Liver (tissue), 9 donors: ENCODE results near the gene SLC14A1. TPM values are rescaled to one million over a fixed set of nuclear protein-coding genes. Genes with fewer than 3 reads are reported as not detected.

Experiments used
- DNase-seq: peaks from one replicate; pipeline ENCODE4 v3.0.0-alpha.2; 2017; ENCODE audit warnings: low spot score
- H3K27ac ChIP-seq, 2 donors: one replicate each; pipeline ENCODE4 v1.7.0; 2013; ENCODE audit warnings: inconsistent platforms in 2 of 2, low read length in 2 of 2, control low read depth in 1 of 2, low read depth in 1 of 2, mild to moderate bottlenecking in 1 of 2
- H3K27me3 ChIP-seq, 4 donors: one replicate each; pipeline versions ENCODE4 v1.6.1 to v1.7.0; 2013; ENCODE audit warnings: low read length in 3 of 4, inconsistent platforms in 1 of 4, mild to moderate bottlenecking in 1 of 4, moderate library complexity in 1 of 4; ENCODE audit not compliant: control insufficient read depth in 4 of 4, insufficient read depth in 4 of 4
- H3K36me3 ChIP-seq, 4 donors: one replicate each; pipeline versions ENCODE4 v1.6.1 to v1.7.0; 2013; ENCODE audit warnings: low read length in 3 of 4, mild to moderate bottlenecking in 3 of 4, low read depth in 1 of 4, moderate library complexity in 1 of 4; ENCODE audit not compliant: control insufficient read depth in 4 of 4, insufficient read depth in 3 of 4
- H3K4me1 ChIP-seq, 4 donors: one replicate each; pipeline versions ENCODE4 v1.6.1 to v1.7.0; 2013; ENCODE audit warnings: low read length in 3 of 4, mild to moderate bottlenecking in 3 of 4, moderate library complexity in 1 of 4; ENCODE audit not compliant: control insufficient read depth in 4 of 4, insufficient read depth in 4 of 4
- H3K4me3 ChIP-seq, 3 donors: one replicate each; pipeline versions ENCODE4 v1.6.1 to v1.7.0; 2013; ENCODE audit warnings: low read length in 3 of 3, control low read depth in 1 of 3, low read depth in 1 of 3, mild to moderate bottlenecking in 1 of 3
- H3K9ac ChIP-seq, 2 donors: one replicate each; pipeline ENCODE4 v1.7.0; 2013; ENCODE audit warnings: low read length in 2 of 2, mild to moderate bottlenecking in 2 of 2, moderate library complexity in 2 of 2, control low read depth in 1 of 2, low read depth in 1 of 2
- H3K9me3 ChIP-seq, 4 donors: one replicate each; pipeline versions ENCODE4 v1.6.1 to v1.7.0; 2013; ENCODE audit warnings: low read length in 3 of 4; ENCODE audit not compliant: control insufficient read depth in 4 of 4
- ATF3 ChIP-seq: IDR thresholded peaks from 2 replicates; pipeline ENCODE4 v1.6.1; 2016; ENCODE audit warnings: antibody characterized with exemption
- EGR1 ChIP-seq, 2 donors: IDR thresholded peaks; 2 replicates each; pipeline ENCODE4 v1.6.1; 2016 to 2018; ENCODE audit warnings: antibody characterized with exemption in 2 of 2, low read depth in 2 of 2
- FOXA1 ChIP-seq: IDR thresholded peaks from 2 replicates; pipeline ENCODE4 v1.6.1; 2016; ENCODE audit warnings: antibody characterized with exemption
- FOXA2 ChIP-seq: IDR thresholded peaks from 2 replicates; pipeline ENCODE4 v1.6.1; 2016; ENCODE audit warnings: antibody characterized with exemption
- GABPA ChIP-seq, 2 donors: IDR thresholded peaks in 1 of 2; conservative IDR thresholded peaks in 1 of 2; 2 replicates each; pipeline ENCODE4 v1.6.1; 2016; ENCODE audit warnings: antibody characterized with exemption in 2 of 2, mild to moderate bottlenecking in 1 of 2, moderate library complexity in 1 of 2
- HNF4A ChIP-seq, 2 donors: conservative IDR thresholded peaks; 2 replicates each; pipeline ENCODE4 v1.6.1; 2016; ENCODE audit warnings: antibody characterized with exemption in 2 of 2, mild to moderate bottlenecking in 2 of 2
- HNF4G ChIP-seq: IDR thresholded peaks from 2 replicates; pipeline ENCODE4 v1.6.1; 2016; ENCODE audit warnings: antibody characterized with exemption
- JUND ChIP-seq, 2 donors: IDR thresholded peaks; 2 replicates each; pipeline ENCODE4 v1.6.1; 2016; ENCODE audit warnings: antibody characterized with exemption in 2 of 2
- NR2F2 ChIP-seq: IDR thresholded peaks from 2 replicates; pipeline ENCODE4 v1.6.1; 2016; ENCODE audit warnings: antibody characterized with exemption
- RAD21 ChIP-seq, 2 donors: IDR thresholded peaks; 2 replicates each; pipeline ENCODE4 v1.6.1; 2016; ENCODE audit warnings: antibody characterized with exemption in 2 of 2, mild to moderate bottlenecking in 2 of 2
- RXRA ChIP-seq, 2 donors: IDR thresholded peaks; 2 replicates each; pipeline ENCODE4 v1.6.1; 2017 to 2018; ENCODE audit warnings: antibody characterized with exemption in 2 of 2, mild to moderate bottlenecking in 1 of 2
- SP1 ChIP-seq: IDR thresholded peaks from 2 replicates; pipeline ENCODE4 v1.6.1; 2018; ENCODE audit warnings: antibody characterized with exemption, mild to moderate bottlenecking
- TAF1 ChIP-seq: conservative IDR thresholded peaks from 2 replicates; pipeline ENCODE4 v1.6.1; 2016; ENCODE audit warnings: antibody characterized with exemption, mild to moderate bottlenecking
- YY1 ChIP-seq: IDR thresholded peaks from 2 replicates; pipeline ENCODE4 v1.6.1; 2016; ENCODE audit warnings: antibody characterized with exemption, mild to moderate bottlenecking
- WGBS: extraction: QIAGEN DNeasy Blood & Tissue Kit; methylation state at CpG from one replicate; pipeline ENCODE4 v1.1.7; 2013; 5-methylcytosine and 5-hydroxymethylcytosine counted together
- polyA plus RNA-seq, 2 donors: library from polyadenylated mRNA; stranded (reverse) in 1 of 2; unstranded in 1 of 2; fragments of 200-250 nt in 1 of 2; fragments of >200 nt in 1 of 2; fragmentation: Nextera tagmentation in 1 of 2; extraction: Ambion mirVana in 1 of 2; gene quantifications; one replicate each; pipeline versions ENCODE4 v1.2.1 to v1.2.3, GENCODE V29; 2013 to 2015
- total RNA-seq, 2 donors: library from RNA; depleted of rRNA; stranded (reverse); fragments of >200 nt; gene quantifications; one replicate each; pipeline ENCODE4 v1.2.3, GENCODE V29; 2014
- TF ChIP-seq, protein P1 (sequence below): IDR thresholded peaks from 2 replicates; pipeline ENCODE4 v1.6.1; 2016; ENCODE audit warnings: antibody characterized with exemption
- TF ChIP-seq, protein P2 (sequence below): IDR thresholded peaks from 2 replicates; pipeline ENCODE4 v1.6.1; 2016; ENCODE audit warnings: antibody characterized with exemption
- TF ChIP-seq, protein P3 (sequence below): IDR thresholded peaks from 2 replicates; pipeline ENCODE4 v1.6.1; 2016; ENCODE audit warnings: antibody characterized with exemption, mild to moderate bottlenecking
- TF ChIP-seq, protein P4 (sequence below): fragments of 150-350 bp; IDR thresholded peaks from 2 replicates; pipeline ENCODE4 v1.5.1; 2017; ENCODE audit warnings: improper control_type of control experiment, low read depth, low read length; ENCODE audit not compliant: missing input control
- donor health status: healthy.
- donor health status: healthy.
- donor health status: healthy.
- donor health status: healthy.
- donor health status: healthy.

The SLC14A1 gene
- total and polyA plus RNA-seq, 4 donors, result 0.56 to 96.7 (median 0.80) TPM

GRCh38 chr18:45688833-45689232 lies 35.1 kb upstream of the SLC14A1 start:
- Histone ChIP-seq H3K27ac (no peak overlapping the region), H3K4me1 (peaks cover 0 to 4% (median 0%) of the 10 kb centered on the region in 4 donors), H3K9me3 (no peaks in the 10 kb centered on the region), H3K4me3 (no peak overlapping the region), H3K36me3 (no peaks in the 10 kb centered on the region), H3K27me3 (no peaks in the 10 kb centered on the region), H3K9ac (no peak overlapping the region)
- 79% methylated on average over 4 of the region's 4 CpGs for WGBS
- DNase-seq, result no peak
- TF ChIP-seq TAF1, result no peak
- TF ChIP-seq FOXA1, result no peak
- TF ChIP-seq, protein P1, sequence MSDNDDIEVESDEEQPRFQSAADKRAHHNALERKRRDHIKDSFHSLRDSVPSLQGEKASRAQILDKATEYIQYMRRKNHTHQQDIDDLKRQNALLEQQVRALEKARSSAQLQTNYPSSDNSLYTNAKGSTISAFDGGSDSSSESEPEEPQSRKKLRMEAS, result no peak
- no peak for TF ChIP-seq NR2F2
- TF ChIP-seq RAD21 (IDR thresholded peaks at IDR 0.05), result no peak
- no peak for TF ChIP-seq SP1
- TF ChIP-seq, protein P2, sequence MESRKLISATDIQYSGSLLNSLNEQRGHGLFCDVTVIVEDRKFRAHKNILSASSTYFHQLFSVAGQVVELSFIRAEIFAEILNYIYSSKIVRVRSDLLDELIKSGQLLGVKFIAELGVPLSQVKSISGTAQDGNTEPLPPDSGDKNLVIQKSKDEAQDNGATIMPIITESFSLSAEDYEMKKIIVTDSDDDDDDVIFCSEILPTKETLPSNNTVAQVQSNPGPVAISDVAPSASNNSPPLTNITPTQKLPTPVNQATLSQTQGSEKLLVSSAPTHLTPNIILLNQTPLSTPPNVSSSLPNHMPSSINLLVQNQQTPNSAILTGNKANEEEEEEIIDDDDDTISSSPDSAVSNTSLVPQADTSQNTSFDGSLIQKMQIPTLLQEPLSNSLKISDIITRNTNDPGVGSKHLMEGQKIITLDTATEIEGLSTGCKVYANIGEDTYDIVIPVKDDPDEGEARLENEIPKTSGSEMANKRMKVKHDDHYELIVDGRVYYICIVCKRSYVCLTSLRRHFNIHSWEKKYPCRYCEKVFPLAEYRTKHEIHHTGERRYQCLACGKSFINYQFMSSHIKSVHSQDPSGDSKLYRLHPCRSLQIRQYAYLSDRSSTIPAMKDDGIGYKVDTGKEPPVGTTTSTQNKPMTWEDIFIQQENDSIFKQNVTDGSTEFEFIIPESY, result no peak
- TF ChIP-seq, protein P3, sequence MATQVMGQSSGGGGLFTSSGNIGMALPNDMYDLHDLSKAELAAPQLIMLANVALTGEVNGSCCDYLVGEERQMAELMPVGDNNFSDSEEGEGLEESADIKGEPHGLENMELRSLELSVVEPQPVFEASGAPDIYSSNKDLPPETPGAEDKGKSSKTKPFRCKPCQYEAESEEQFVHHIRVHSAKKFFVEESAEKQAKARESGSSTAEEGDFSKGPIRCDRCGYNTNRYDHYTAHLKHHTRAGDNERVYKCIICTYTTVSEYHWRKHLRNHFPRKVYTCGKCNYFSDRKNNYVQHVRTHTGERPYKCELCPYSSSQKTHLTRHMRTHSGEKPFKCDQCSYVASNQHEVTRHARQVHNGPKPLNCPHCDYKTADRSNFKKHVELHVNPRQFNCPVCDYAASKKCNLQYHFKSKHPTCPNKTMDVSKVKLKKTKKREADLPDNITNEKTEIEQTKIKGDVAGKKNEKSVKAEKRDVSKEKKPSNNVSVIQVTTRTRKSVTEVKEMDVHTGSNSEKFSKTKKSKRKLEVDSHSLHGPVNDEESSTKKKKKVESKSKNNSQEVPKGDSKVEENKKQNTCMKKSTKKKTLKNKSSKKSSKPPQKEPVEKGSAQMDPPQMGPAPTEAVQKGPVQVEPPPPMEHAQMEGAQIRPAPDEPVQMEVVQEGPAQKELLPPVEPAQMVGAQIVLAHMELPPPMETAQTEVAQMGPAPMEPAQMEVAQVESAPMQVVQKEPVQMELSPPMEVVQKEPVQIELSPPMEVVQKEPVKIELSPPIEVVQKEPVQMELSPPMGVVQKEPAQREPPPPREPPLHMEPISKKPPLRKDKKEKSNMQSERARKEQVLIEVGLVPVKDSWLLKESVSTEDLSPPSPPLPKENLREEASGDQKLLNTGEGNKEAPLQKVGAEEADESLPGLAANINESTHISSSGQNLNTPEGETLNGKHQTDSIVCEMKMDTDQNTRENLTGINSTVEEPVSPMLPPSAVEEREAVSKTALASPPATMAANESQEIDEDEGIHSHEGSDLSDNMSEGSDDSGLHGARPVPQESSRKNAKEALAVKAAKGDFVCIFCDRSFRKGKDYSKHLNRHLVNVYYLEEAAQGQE, result no peak
- no peak for TF ChIP-seq YY1
- TF ChIP-seq HNF4A (conservative IDR thresholded peaks at IDR 0.05), result no peak
- no peak for TF ChIP-seq JUND (IDR thresholded peaks at IDR 0.05)
- no peak for TF ChIP-seq FOXA2
- TF ChIP-seq, protein P4, sequence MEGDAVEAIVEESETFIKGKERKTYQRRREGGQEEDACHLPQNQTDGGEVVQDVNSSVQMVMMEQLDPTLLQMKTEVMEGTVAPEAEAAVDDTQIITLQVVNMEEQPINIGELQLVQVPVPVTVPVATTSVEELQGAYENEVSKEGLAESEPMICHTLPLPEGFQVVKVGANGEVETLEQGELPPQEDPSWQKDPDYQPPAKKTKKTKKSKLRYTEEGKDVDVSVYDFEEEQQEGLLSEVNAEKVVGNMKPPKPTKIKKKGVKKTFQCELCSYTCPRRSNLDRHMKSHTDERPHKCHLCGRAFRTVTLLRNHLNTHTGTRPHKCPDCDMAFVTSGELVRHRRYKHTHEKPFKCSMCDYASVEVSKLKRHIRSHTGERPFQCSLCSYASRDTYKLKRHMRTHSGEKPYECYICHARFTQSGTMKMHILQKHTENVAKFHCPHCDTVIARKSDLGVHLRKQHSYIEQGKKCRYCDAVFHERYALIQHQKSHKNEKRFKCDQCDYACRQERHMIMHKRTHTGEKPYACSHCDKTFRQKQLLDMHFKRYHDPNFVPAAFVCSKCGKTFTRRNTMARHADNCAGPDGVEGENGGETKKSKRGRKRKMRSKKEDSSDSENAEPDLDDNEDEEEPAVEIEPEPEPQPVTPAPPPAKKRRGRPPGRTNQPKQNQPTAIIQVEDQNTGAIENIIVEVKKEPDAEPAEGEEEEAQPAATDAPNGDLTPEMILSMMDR, result no peak

- Histone ChIP-seq H3K27ac (no peak overlapping the region), H3K9me3 (no peaks in the 10 kb centered on the region), H3K36me3 (no peaks in the 10 kb centered on the region), H3K27me3 (no peaks in the 10 kb centered on the region), H3K4me1 (peaks cover 0 to 4% (median 0%) of the 10 kb centered on the region in 4 donors), H3K4me3 (no peak overlapping the region), H3K9ac (no peak overlapping the region)
- no peak for TF ChIP-seq ATF3
- TF ChIP-seq JUND (IDR thresholded peaks at IDR 0.05), result no peak
- no peak for TF ChIP-seq NR2F2
- TF ChIP-seq, protein P2, result no peak
- TF ChIP-seq RXRA (IDR thresholded peaks at IDR 0.05), result no peak
- no peak for TF ChIP-seq FOXA2
- TF ChIP-seq HNF4A (conservative IDR thresholded peaks at IDR 0.05), result no peak
- TF ChIP-seq, protein P4, result no peak
- TF ChIP-seq HNF4G, result no peak
- TF ChIP-seq, protein P1, result no peak
- no peak for TF ChIP-seq EGR1 (IDR thresholded peaks at IDR 0.05; ENCODE audit: low read depth in 2 of 2)
- TF ChIP-seq GABPA (IDR thresholded peaks at IDR 0.05 in 1 of 2, conservative IDR thresholded peaks at IDR 0.05 in 1 of 2), result no peak
- no peak for TF ChIP-seq SP1
- WGBS, result 92% methylated on average over 4 of the region's 4 CpGs
- no peak for DNase-seq
These were observed 34.6 kb upstream of the SLC14A1 start for GRCh38 chr18:45689396-45689795.
